GM21576 (cell line): ENCODE measurements around the gene FILIP1L.

Experiments
- ATAC-seq: cut with Tn5 transposase; IDR thresholded peaks from one replicate; pipeline ENCODE4 v1.9.1; 2021; ENCODE audit warnings: mild to moderate bottlenecking, moderate library complexity; ENCODE audit not compliant: unreplicated experiment

The FILIP1L gene

GRCh38 chr3:99981138-99981537 lies 133.2 kb downstream of the FILIP1L start:
- no peak for ATAC-seq

GRCh38 chr3:99980606-99981005 lies 133.7 kb downstream of the FILIP1L start:
- no peak for ATAC-seq

DNA sequence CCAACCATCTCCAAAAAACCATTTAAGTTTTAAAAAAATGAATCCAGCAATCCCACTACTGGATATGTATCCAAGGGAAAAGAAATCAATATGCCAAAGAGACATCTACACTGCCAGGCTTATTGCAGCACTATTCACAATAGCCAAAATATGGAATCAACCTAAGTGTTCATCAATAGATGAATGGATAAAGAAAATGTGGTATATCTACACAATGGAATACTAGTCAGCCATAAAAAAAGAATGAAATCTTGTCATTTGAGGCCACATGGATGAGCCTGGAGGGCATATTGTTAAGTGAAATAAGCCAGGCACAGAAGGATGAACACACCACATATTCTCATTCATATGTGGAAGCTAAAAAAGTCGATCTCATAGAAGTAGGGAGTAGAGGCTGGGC lies 136.1 kb downstream of the FILIP1L start:
- ATAC-seq = no peak

DNA sequence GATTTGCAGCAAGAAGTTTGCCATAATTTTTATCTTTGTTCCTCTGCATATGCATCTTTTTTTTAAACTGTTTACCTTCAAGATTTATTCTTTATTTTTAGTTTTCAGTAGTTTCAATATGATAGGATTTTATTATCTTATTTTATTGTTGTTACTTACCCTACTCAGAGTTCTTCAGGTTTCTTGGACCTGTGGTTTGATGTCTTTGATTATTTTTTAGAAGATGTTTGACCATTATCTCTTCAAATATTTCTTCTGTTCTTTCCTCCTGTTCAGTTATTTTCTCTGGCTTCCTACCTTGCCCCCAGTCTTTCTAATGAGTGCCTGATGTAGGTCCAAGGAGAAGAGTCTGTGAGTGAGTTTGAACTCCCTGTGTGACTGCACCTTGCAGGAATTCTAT lies 137.7 kb downstream of the FILIP1L start:
- no peak for ATAC-seq

DNA sequence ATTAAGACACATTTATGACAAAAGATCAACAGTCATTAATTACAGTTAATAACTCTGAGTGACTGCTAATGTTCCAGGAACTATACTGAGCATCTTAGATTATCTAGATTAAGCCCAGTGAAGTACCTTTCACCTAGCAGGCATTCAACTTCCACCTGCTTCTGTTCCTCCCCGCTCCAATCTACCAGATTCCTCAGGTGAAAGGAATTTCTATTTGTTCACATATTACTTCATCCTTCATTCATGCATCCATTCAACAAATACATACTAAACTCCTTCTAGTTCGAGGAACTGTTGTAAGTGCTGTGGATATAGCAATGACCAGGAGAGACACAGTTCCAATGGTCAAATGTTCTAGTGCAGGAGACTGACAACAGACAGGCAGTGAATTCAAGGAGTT lies 139.3 kb downstream of the FILIP1L start:
- ATAC-seq = no peak

- no peak for ATAC-seq
Measured at GRCh38 chr3:99972380-99973104, 141.8 kb downstream of the FILIP1L start.

GRCh38 chr3:99971761-99972160 lies 142.5 kb downstream of the FILIP1L start:
- ATAC-seq = no peak

GRCh38 chr3:99970198-99970597 lies 144.1 kb downstream of the FILIP1L start:
- ATAC-seq = peak; percentile 97

- no peak for ATAC-seq
Measured at GRCh38 chr3:99969136-99969535, 145.2 kb downstream of the FILIP1L start.

GRCh38 chr3:99967796-99968195 lies 146.5 kb downstream of the FILIP1L start:
- ATAC-seq = no peak

DNA sequence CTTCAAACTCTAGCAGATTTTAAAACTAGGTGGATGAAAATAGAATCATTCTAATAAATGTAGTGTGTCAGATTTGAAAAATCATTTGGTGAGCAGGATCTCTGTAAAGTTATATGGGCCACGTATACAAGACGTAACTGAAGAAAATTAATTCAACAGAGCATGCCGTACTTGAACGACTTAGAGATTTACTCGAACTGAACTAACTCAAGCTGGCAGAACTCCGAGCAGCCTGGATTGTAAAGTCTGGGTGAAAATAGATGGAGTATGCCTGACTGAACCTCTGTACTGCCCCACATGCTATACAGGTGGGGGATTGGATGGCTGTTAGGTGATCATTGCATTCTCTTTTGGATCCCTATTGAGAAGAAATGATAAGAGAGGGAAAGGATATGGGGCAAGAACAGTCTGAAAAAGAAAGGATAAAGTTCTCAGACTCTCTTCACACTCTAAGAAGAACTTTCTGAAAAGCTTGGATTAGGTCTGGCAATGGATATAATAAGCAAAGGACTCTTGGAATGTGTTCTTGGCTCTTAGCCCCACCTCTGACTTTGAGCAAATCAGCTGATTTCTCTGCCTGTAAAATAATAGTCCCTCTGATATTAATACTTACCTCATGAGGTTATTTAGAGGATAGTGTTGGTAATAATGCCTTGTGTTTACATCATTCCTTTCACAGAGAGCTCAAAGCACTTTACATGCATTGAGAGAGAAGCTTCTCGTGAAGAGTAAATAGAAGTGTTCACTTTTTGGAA lies 147.5 kb downstream of the FILIP1L start:
- ATAC-seq = no peak

DNA sequence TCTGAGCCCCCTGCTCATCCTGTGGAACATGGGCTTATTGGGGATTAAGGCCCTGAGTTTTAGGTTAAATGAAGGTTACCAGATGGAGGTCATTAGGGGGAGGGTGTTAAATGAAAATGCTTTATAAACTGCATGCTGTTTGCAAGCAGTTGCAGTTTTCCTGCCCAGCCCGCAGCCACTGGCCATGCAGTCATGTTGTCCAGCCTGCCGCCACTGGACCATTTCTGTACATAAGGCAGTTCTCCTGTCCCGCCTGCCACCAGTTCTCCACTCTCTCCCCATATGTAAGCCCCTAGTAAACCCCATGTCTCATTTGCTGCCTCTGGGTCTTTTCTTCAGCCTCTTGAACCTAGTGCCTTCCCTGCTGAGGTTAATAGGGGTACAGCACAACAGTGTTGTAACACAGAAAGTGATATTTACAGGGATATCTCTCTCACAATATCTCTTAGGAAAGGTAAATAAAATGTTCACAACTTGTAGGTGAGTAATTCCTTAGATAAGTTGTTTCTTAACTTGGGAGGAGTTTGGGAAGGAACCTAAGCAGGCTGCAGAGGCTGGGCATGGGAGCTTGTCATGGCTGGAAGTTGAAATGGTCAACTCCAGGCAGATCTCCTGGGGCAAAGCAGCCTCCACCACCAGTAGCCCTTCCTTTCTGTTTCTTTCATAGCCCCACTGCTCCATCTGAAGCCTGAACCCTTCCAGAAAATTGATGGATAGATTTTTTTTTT lies 148.5 kb downstream of the FILIP1L start:
- no peak for ATAC-seq

DNA sequence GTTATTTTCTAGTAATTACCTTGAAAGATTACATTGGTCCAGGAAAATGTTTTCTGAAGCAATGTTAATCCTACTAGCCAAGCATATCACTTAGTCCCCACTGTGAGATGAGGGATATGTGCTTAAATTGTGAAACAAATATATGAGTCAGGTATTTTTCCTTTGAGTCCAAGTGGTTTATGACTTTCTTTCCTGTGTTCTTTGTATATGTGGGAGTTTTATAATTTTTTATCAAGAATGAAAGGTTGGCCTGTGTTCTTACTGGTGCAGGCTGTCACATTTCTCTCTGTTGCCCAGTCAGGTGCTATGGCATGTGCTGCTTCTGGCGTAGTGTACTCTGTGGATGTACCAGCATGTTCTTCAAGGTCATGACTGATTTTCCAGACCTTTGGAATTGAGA lies 149.2 kb downstream of the FILIP1L start:
- no peak for ATAC-seq

GRCh38 chr3:99962703-99963102 lies 151.6 kb downstream of the FILIP1L start:
- no peak for ATAC-seq

GRCh38 chr3:99961756-99962515 lies 152.4 kb downstream of the FILIP1L start:
- no peak for ATAC-seq

- ATAC-seq = no peak
Measured at GRCh38 chr3:99960941-99961340, 153.4 kb downstream of the FILIP1L start.

GRCh38 chr3:99960123-99960878 lies 154.0 kb downstream of the FILIP1L start:
- no peak for ATAC-seq

DNA sequence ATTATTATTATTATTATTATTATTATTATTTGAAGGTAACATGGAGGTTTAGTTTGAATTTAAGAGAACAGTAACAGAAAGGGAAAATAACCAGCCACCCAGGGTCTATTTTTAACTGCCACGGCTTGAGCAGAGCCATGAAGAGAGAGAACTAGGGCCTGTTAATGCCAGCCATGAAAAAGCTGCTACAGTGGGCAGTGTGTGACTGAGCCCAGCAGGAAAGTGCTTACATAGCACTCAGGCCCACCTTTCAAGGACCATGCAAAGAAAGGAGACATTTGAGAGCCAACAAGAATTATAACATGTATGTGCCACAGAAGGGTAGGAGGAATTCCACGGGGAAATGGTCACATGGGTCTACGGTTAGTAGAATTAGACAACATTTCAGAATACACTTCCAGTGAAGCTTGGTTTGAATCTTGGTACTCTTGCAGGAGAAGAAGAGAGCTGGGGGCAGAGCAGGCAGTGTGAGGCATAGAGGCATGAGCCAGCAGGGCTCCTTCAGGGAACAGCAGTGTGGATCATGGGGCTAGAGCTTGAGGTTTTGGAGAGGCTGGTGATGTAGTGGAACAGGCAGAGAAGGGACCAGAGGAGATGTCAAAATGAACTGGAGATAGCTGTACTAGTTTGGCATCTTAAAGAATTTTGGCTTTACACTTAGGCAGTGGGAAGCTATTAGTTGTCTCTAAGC lies 155.9 kb downstream of the FILIP1L start:
- no peak for ATAC-seq

- ATAC-seq = no peak
Measured at GRCh38 chr3:99957151-99957796, 157.0 kb downstream of the FILIP1L start.
